HG03439 (cell line): ENCODE data around the gene MAGEF1.

ENCODE experiments used
- ATAC-seq: cut with Tn5 transposase; IDR thresholded peaks from one replicate; pipeline ENCODE4 v1.9.1; 2021; ENCODE audit warnings: mild to moderate bottlenecking, moderate library complexity; ENCODE audit not compliant: unreplicated experiment

The MAGEF1 gene

DNA sequence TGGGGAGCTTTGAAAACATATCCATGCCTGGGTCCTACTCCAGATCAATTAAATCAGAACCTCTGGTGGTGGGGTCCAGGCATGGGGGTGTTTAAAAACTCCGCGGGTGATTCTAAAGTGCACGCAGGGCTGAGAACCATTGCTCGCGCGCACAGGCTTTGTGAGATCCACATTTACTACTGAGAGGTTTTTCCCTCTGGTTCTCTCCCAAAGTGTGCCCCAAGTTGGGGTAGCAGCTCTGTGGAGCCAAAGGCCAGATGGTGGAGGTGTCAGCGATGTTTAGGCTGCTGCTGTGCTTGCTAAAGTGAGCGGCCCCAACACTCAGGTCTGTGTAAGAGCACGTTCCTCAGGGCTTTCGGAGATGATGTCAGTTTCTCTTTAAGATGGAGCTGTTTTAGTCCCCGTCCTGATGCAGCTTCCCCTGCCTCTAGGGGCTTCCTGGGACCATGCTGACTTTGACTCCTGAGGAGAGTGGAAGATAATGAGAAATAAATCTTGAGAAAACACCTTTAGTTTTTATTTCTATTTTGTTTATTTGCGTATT lies 13.4 kb upstream of the MAGEF1 start:
- no peak for ATAC-seq

DNA sequence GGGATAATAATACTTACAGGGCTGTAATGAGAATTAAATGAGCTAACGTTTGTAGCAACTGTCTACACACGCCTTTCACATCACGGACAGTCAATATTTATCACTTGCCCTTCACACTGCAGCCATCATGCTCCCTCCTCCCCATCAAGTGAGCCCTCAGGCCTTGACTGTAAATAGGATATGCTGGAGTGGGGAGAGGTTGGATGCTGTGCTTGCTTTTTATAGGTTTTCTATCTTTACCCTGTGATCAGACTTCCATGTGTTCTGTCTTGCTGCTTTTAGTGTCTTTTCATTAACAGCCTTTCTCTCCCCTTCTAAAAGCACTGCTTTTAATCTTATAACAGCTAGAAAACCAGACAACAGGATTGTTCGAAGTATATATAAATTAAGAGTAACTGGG lies 12.8 kb upstream of the MAGEF1 start:
- ATAC-seq = no peak

DNA sequence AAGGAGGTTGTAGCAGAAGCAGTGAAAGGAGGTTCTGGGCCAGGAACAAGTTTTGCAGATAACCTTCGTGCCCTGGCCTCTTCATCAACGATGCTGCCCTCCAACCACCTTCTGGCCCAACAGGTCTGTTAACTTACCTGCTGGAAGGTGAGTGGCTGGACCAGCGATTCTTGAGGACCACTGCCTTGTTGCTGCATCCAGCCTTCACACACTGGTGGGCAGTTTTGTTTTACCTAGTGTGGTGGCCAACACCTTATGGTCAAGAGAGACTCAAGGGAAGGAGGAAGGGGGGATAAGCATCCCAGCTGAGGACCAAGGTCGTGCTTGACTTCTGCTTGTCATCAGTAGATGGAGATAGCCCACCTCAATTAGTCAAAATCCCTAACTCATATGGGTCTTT lies 7.8 kb upstream of the MAGEF1 start:
- ATAC-seq = no peak

DNA sequence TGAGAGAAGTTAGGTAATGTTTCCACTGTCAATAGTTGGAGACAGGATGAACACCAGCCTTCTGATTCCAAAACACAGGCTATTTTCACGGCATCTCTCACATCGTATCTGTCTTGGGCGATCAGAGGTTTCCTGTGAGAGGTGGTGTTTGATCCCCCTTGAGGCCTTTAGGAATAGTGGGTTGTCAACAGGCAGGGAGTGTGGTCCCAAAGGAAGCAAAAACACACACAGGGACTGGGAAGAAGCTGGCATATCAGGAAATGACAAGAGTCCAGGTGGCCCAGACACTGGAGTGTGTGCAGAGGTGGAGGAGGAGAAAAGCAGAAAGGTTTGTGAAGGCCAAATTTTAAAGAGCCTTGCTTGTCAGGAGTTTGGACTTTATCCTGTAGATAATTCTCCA lies 6.6 kb upstream of the MAGEF1 start:
- no peak for ATAC-seq

DNA sequence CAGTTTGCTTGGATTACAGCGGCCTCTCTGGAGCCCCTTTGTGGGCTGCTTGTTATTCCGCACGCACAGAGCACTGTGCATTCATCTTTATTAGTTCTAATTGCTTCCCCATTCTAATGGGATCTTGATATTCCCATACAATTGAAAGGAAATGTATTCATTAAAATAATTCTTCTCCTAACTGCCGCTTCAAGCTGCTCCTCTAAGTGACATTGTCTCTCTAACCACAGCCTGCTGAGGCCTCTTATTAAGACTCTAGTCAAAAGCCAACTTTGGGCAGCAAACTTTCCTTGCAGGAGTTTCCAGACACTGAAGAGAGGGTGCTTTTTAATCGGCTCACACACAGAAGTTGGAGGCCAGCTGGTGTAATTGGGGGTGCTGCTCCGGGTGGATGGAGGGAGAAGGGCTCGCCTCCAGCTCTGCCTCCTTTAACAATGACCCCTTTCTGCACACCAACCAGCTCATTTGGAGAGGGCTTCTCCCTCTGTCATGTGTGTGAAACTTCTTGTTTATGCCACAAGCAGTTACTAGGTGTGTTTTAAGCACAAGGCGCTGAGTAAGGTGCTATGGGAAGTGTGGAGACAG lies 5.6 kb upstream of the MAGEF1 start:
- no peak for ATAC-seq

DNA sequence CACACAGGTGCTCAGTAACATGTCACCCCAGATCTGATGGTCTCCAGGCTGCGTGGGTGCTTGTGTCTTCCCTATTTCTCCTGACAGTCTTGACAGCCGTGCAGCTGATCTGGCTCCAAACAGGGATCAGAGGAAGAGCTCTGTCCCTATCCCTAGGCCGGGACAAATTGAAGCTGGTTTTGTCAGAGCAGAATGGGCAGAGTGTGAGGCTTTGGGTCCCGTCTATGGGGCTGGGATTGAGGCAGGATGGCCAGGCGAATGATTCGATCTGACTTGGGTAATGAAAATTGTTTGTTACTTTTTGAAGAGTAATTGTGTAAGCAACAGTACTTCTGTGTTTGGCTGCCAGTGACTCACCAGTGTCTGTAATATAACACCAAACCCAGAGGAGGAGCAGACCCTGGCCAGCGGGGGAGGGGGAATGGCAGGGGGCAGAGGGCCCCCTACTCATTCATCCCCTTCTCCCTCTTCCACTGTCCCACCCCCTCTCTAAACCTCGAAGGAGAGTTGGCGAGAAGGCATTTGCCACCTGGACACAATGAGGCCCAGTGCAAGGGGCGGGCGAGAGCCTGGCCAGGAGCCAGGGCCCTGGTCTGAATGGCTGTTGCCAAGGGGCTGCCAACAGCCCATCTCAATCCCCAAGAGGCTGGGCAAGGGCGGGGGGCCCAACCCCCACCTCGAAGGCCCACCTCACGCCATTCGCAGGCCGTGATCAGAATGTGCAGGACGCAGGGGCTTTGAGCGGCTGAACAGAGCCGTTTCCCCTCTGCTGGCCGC lies 4.9 kb upstream of the MAGEF1 start:
- ATAC-seq = no peak

DNA sequence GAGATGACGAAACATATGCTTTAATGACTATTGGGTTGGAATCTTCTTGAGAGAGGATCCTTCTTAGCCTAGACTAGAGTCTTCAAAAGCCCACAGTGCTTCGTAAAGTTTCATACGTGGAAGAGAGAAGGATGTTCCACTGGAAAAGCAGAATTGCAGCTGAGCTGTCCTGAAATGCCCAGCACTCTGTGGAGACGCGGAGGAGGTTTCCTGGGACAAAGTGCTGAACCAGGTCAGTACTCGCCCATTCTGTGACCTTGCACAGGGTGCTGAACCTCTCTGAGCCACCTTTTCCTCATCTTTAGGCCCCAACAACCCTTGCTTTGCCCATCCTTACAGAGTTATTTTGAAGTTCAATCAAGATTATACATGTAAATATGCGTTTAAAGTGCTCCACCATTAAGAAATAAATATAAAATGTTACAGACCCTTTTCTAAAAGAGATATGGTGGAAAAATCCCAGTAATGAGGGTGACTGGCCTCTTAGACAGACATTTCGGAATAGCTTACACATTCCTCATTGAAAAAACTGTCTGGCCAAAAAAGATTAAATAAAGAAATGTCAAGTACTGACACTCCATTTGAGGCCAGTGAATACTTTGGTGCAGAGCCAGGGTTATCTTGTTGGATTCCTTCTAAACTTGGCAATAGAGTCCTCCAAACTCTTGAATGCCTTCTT lies 4.2 kb upstream of the MAGEF1 start:
- ATAC-seq = no peak

DNA sequence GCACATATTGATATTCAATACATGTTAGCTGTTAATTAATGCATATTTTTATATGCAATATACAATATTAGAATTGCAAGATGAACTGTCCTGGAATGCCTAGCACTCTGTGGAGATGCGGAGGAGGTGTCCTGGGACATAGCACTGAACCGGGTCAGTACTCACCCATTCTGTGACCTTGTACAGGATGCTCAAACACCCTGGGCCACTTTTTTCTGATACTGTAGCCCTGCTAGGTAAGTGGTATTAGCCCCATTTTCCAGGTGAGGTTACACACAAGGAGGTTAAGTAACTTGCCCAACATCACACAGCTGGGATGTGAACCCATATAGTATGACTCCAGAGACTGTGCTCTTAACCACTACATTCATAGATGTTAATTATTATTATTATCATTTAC lies 1.7 kb upstream of the MAGEF1 start:
- ATAC-seq = no peak

DNA sequence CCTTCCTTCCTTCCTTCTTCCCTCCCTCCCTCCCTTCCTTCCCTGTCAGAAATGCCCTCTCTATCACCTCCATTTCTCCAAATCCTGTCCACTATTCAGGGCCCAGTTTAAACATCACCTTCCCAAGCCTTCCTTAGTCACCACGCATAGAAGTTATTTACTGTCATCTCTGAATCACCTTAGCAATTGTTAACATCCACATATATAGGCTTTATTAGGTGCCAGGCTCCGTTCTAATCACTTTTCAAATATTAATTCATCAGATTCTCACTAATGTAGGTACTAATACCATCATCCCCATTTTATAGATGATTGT lies 1.1 kb upstream of the MAGEF1 start:
- ATAC-seq = no peak

DNA sequence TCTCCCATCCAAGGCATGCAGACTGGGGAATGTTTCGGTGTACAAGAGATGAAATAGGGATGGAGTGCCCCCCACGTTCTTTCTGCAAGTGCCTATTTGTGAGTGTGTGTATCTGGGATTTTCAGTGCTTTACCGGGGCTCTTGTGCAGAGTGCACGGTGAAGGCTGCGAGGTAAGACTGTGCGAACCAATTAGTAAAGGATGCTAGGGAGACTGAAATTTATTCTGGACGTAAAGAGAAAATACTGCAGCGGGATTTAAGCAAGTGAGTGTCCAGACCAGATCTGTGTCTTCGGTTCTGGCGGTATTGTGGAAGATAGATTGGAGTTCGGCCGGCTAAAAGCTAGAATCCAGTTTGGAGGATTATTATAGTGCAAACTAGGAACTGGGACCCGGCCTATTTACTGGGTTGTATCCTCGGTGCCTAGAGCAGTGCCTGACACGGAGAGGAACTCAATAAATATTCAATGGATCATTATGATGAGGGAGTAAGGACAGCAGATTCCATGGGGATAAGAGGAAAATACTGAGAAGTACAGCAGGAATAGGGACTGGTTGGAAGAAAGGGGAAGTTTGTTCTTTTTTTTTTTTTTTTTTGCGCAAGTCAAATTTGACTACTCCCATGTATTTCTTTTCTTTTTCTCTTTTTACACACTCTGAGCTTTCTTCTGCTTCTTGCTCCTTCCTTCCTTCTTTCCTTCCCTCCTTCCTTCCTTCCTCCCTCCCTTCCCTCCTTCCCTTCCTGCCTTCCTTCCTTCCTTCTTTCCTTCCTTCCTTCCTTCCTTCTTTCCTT lies 580 bp upstream of the MAGEF1 start:
- ATAC-seq = peak; percentile 25

DNA sequence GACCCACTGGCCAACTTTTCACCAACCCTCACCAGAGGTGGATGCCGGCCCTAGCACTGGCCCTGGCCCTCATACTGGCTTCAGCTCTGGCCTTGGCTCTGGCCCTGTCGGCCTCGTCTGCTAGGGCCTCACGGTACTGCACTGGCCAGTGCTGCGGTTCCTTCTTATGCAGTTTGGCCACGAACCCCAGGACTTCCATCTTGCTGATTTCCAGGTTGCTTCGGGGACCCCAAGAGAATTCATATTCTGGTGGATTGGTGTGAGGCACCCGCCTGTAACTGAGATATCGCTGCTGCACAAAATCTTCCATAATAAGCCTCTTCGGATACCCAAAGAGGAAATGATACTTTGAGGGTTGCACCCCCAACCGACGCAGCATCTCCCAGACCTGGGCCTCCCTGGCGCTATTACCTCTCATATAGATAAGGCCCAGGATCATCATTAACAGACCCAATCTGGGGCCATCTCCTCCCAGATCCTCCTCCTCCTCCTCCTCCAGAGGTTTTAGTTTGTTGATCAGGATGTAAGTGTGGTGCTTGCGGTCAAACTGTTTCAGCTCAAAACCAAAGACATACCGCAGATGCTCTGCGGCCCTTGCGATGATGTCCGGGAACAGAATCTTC lies 883 bp downstream of the MAGEF1 start:
- ATAC-seq = peak; percentile 38

DNA sequence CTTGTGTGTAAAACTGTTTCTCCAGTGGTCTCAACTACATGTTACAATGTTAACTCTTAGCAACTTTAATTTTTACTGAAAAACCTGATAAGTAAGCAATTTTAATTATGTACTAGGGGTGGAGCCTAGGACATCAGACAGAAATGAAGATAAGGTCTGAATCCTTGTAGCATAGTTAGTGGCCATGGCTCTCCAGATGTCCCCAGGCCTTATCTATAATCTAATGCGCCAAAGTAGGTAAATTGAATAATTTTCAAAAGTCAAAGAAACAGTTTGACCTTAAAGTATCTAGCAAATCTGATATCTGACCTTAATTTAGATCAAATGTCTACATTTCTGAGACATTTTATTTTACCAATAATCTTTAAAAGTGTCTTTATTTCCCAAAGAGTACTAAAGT lies 8.2 kb downstream of the MAGEF1 start:
- ATAC-seq = no peak

DNA sequence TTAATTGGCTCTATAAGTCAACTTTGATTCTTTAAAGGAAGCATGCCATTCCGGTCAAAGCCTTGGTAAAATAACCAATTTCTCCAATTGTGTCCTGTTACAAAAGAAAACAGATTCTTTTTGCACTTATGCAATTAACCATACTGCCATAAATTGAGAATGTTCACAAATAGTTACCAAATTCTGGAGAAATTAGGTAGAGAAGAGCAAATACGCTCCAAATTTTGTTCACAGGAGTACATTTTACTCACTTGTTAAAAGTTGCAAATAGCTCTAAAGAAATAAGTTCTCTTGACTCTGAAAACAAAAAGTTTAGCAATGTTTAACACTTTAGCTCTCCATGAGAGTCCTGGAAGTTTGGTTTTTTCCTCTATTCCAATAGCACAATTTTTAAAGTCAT lies 11.1 kb downstream of the MAGEF1 start:
- no peak for ATAC-seq

DNA sequence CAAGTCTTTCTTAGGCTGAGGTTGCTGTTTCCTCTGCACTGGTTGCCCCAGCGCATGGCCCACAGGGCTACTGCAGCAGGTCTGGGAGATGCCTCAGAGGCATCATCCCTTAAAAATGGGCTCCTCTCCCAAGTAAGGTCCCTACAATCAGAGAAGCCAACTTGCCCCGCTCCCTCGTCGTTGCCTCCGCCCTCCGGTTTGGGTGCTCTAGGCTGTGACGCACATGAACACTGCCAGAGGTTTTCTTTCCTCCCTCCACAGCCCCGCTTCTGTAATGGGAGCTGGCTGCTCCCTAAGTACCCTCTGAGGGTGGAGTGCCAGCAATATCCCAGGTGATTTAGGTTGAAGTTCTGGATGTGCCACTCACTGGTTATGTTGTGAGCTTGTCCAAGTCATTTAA lies 14.0 kb downstream of the MAGEF1 start:
- no peak for ATAC-seq

DNA sequence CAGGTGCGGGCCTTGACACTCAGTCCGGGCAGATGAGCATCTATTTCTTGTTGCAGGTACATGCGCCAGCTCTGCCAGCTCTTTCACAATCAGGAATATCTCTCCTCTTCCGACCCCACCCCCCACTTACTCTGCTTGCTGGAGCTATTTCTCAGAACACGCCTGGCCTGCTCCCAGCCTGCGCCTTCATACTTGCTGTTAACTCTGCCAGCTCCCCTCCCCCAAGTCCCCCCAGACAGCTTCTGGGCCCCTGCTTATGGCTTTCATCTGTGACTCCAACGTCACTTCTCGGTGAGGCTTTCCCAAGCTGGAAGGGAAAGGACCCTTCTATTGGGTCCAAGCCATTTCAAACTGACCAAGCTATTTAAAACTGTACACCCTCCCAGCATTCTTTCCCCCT lies 15.2 kb downstream of the MAGEF1 start:
- no peak for ATAC-seq

DNA sequence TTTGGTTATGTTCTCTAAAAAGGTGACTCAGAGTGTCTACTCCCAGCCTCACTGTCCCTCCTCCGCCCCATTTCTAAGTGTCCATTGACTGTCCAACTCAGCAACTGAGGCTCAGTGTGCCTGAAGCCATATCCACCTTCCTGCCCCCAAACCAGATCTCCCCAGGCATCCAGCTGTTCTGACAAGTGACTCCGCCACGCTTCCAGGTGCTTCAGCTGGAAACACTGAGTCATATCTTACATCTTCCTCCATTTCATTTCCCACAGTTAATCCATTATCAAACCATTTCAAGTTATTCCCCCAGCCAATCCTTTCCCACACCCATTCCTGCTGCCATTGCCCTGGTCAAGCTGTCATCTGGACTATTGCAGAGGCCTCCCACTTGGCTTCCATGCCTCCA lies 17.1 kb downstream of the MAGEF1 start:
- no peak for ATAC-seq

DNA sequence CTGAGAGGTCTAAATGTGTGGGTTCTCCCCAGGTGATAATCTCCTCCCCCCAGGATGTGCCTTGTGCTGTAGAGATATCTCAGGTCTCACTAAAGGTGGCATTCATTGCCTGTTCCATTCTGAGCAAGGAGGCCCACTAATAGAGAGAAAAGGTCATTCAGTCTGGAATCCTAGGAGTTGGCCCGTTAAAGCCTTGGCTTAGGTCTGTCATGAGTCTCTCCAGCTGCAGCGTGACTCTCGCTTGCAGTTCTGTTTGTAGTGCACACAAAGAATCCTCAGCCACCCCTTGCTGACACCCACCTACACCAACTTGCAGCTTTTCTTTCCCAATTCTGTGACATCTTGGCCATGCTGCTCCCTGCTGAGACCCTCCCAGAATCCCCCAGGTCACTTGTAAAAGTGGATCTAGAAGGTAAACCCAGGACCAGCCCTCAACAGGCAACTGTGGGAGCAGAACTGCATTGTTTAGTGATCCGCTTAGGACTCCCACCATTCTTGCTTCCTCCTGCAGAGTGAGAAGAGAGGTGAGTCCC lies 17.7 kb downstream of the MAGEF1 start:
- ATAC-seq = no peak

DNA sequence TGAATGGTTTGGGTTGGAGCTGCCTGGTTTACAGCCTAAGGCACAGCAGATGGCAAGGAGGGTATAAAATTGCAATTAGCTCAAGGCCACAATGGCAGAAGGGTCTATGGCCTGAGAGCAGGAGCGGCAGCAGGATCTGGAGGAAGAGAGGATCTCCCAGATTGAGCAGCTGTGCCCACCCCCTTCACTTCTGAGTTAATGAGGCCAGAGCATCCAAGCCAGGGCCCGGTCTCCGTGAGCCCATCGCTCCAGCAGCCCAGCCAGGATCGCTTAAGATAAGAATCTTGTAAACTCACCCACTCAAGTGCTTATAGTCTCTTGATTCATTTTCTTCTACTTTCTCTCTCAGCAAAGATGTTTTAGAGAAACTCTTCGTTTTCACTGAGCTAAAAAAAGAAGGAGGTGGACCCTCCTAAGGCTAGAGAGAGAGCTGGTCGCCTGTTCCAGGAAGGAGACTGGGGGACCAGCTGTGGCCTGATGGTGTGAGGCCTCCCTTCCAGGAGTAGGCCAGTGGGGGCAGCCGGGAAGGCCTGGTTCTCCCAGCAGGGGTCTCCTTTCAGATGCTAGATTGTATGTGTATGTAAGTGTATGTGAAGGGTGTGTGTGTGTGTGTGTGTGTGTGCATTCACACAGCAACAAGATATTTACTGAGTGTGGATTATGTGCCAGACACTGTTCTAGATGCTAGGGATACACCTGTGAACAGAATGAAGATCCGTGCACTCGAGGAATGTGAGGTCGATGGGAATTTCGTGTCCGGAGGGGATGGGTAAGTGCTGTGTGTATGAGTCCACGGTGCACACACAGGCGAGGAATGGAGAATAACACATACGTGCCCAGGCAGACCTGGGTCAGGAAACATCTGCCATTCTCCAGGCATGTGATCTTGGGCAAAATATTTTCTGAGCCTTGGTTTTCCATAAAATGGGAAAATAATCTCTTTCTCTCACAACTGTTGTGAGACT lies 18.6 kb downstream of the MAGEF1 start:
- ATAC-seq = no peak

DNA sequence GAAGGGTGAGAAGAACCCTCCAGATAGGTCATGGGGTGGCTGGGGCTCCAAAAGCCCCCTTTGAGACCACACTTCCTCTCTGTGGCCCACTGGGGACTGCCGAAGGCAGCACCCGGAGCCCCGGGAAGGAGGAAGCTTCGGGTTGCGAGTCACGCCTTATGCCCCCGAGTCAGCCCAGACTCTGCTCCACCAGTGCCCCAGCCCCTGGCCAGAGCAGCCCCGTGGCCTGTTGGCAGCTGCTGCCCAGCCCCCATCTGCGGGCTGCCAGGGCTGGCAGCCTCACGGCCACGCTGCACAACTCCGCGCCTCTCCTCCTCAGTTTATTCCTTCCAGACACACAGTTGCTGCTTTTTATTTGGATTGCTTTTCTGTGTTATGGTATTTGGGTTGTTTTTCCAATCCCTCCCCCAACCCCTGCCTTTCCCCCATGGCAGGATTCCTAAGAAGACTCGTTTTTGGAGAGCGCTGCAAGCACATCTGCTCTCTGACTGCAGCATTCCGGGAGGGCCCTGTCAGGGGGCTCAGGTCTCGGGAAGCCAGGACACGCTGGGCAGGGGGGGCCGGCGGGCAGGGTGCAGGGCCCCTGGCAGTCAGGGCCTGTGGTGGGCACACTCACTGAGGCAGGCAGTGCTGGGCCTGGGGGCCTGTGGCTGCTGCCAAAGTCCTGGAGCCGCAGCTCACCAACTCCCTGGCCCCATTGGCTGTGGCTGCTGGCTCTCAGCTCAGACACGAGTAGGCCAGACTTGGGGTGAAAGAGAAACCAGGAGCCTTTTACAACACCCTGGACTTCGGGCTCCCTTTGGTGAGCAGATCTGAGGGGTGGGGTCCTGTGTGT lies 20.2 kb downstream of the MAGEF1 start:
- no peak for ATAC-seq
